ENCODE measurements around the gene ERMAP. TPM values are rescaled to one million over a fixed set of nuclear protein-coding genes. Genes with fewer than 3 reads are reported as not detected.
A peak's percentile ranks its signal among the peaks of the same experiment; 100 is the strongest.

Gene ERMAP, protein sequence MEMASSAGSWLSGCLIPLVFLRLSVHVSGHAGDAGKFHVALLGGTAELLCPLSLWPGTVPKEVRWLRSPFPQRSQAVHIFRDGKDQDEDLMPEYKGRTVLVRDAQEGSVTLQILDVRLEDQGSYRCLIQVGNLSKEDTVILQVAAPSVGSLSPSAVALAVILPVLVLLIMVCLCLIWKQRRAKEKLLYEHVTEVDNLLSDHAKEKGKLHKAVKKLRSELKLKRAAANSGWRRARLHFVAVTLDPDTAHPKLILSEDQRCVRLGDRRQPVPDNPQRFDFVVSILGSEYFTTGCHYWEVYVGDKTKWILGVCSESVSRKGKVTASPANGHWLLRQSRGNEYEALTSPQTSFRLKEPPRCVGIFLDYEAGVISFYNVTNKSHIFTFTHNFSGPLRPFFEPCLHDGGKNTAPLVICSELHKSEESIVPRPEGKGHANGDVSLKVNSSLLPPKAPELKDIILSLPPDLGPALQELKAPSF
- 5.3 and 6.3 TPM in 2 replicates for total RNA-seq

DNA sequence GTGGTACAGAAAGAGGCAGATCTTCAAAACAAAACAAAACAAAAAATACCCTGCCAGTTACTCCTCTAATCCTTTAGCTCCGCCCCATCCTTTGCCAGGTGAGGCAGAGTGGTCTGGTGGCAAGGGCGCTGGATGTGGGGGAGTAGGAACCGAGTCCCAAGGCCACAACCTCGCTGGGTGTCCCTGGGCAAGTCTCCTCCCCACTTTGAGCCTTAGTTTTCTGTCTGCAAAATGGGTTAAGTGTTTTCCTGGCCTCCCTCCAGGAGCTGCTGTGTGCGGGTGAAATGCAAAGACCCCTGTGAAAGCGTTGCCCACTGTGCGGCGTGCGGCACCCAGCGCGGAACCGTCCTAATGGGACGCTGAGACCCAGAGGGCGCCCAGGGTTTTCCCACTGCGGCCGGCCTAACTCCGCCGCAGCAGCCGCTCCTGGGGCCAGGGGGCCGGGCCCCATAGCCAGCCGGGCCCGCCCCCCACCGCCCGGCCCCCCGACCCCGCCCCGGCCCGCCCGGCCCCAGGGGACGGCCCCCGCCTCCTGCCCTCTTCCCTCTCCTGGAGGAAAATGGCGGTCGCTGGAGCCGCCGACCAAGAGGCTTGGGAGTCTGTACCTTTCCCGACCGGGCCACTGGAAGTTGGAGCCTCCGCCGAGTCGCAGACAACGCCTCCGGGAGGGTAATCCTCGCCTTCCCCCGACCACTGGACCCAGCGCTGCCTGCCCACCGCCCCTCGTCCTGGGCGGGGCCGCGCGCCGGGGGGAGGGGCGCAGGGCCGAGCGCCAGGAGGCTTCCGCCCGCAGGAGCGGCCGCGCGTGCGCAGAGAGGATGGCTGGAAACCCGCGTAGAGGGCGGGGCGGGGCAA is at the start of gene ERMAP, which contains the start of gene SVBP:
ERMAP (plus strand) TSS at position 538 of the 855 bp plus-strand sequence. CDS start 13,327 bp downstream, outside the sequence.
SVBP (minus strand) TSS at position 813 of the 855 bp plus-strand sequence. CDS start 853 bp downstream, outside the sequence.
- H3K27me3 ChIP-seq (ENCODE audit: control insufficient read depth, insufficient read depth, low read length) = no peaks in the 10 kb centered on the region
- peak within 1 kb of the TSS; percentile 75 for H3K4me3 ChIP-seq (ENCODE audit: low read depth, low read length)
- peaks cover 1% of the 10 kb centered on the region for H3K36me3 ChIP-seq (ENCODE audit: control insufficient read depth, insufficient read depth, low read length)
- no peak for FAIRE-seq
- peak; percentile 53 for DNase-seq (ENCODE audit: low read depth)
- TF ChIP-seq CTCF (IDR thresholded peaks at IDR 0.05; ENCODE audit: insufficient read depth, low read length, severe bottlenecking) = no peak

DNA sequence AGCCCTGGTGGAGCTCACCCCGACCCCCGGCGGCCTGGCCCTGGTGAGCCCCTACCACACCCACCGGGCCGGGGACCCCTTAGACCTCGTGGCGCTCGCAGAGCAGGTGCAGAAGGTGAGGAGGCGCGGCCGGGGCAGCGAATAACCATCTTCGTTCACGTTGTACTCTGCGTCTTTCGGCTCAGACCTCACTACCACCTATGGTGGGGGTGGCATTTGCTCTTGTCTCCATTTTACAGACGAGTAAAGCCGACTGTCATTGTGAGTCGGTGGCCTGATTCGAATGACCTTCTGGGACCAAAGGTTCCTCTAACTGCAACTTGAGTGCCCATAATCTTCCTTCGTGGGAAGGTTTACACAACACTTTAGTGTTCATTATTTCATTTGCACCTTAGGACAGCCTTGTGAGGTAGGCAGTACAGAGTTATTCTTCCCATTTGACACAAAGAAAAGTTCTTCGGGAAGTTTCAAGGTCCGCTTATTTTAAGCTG is 49.4 kb upstream of the ERMAP start:
- DNase-seq (ENCODE audit: low read depth) (no peak), FAIRE-seq (no peak)
- TF ChIP-seq CTCF (IDR thresholded peaks at IDR 0.05; ENCODE audit: insufficient read depth, low read length, severe bottlenecking) = no peak
- Histone ChIP-seq H3K27me3 (ENCODE audit: control insufficient read depth, insufficient read depth, low read length) (no peaks in the 10 kb centered on the region), H3K4me3 (ENCODE audit: low read depth, low read length) (peak overlapping the region; percentile 89), H3K36me3 (ENCODE audit: control insufficient read depth, insufficient read depth, low read length) (no peaks in the 10 kb centered on the region)

GRCh38 chr1:42768172-42768571 is 48.8 kb upstream of the ERMAP start:
- DNase-seq (ENCODE audit: low read depth) (no peak), FAIRE-seq (no peak)
- Histone ChIP-seq H3K36me3 (ENCODE audit: control insufficient read depth, insufficient read depth, low read length) (no peaks in the 10 kb centered on the region), H3K27me3 (ENCODE audit: control insufficient read depth, insufficient read depth, low read length) (no peaks in the 10 kb centered on the region), H3K4me3 (ENCODE audit: low read depth, low read length) (peak overlapping the region; percentile 89)
- TF ChIP-seq CTCF (IDR thresholded peaks at IDR 0.05; ENCODE audit: insufficient read depth, low read length, severe bottlenecking) = no peak

DNA sequence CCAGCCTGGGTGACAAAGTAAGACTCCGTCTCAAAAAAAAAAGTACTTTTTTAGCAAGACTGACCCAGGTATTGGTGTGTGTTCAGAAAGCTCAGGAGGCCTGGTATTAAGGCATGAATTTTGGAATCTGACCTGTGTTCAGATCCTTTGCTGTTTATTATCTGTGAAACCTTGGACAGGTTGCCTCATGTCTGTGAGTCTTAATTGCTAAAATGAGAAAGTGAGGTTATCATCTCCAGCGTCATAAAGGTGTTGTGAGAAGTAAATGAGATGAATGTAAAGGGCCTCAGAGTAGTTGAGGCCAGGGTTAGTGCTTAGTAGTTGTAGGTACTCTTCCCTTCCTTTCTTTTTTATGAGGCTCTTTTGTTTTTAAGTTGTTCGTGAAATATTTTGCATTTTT is 47.1 kb upstream of the ERMAP start:
- TF ChIP-seq CTCF (IDR thresholded peaks at IDR 0.05; ENCODE audit: insufficient read depth, low read length, severe bottlenecking) = no peak
- no peak for DNase-seq (ENCODE audit: low read depth)
- no peak for FAIRE-seq
- no peak overlapping the region for H3K4me3 ChIP-seq (ENCODE audit: low read depth, low read length)
- H3K36me3 ChIP-seq (ENCODE audit: control insufficient read depth, insufficient read depth, low read length) = no peaks in the 10 kb centered on the region
- no peaks in the 10 kb centered on the region for H3K27me3 ChIP-seq (ENCODE audit: control insufficient read depth, insufficient read depth, low read length)

DNA sequence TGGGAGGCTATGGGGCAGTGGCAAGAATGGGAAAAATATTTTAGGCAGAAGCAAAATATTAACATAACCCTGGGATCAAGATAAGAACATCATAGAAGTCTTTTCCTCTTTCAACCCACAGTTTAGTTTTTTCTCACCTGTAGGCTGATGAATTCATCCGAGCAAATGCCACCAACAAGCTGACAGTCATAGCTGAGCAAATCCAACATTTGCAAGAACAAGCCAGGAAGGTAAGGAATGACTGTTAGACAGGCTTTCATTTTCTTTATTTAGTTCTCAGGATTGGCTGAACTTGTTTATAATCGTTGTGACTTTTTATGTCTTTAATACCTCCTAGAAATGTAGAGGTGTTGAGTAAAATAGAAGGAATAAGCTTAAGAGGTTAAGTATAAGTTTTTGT is 43.5 kb upstream of the ERMAP start:
- H3K27me3 ChIP-seq (ENCODE audit: control insufficient read depth, insufficient read depth, low read length) = no peaks in the 10 kb centered on the region
- no peak for TF ChIP-seq CTCF (IDR thresholded peaks at IDR 0.05; ENCODE audit: insufficient read depth, low read length, severe bottlenecking)
- no peak overlapping the region for H3K4me3 ChIP-seq (ENCODE audit: low read depth, low read length)
- FAIRE-seq (no peak), DNase-seq (ENCODE audit: low read depth) (no peak)
- H3K36me3 ChIP-seq (ENCODE audit: control insufficient read depth, insufficient read depth, low read length) = peaks cover 4% of the 10 kb centered on the region
